Ascending aorta (tissue), 2 donors: Measurements from ENCODE around the gene NEGR1. TPM values are rescaled to one million over a fixed set of nuclear protein-coding genes. Genes with fewer than 3 reads are reported as not detected.

ENCODE experiments used
- DNase-seq, 2 donors: peaks; one replicate each; pipeline ENCODE4 v3.0.0-alpha.2; 2019; ENCODE audit warnings: low spot score in 2 of 2
- H3K27ac ChIP-seq, 2 donors: fragments of 200-600 bp; sonication (generic); one replicate each; pipeline ENCODE4 v1.5.1; 2016 to 2017; ENCODE audit warnings: mild to moderate bottlenecking in 1 of 2
- H3K27me3 ChIP-seq: fragments of 200-600 bp; sonication (generic); one replicate; pipeline ENCODE4 v1.5.1; 2017
- H3K36me3 ChIP-seq, 2 donors: fragments of 200-600 bp; sonication (generic); one replicate each; pipeline ENCODE4 v1.5.1; 2016
- H3K4me1 ChIP-seq, 2 donors: fragments of 200-600 bp; sonication (generic); one replicate each; pipeline ENCODE4 v1.5.1; 2016 to 2017; ENCODE audit warnings: mild to moderate bottlenecking in 1 of 2
- H3K4me3 ChIP-seq, 2 donors: fragments of 200-600 bp; sonication (generic); one replicate each; pipeline ENCODE4 v1.5.1; 2016 to 2017; ENCODE audit warnings: mild to moderate bottlenecking in 1 of 2
- H3K9me3 ChIP-seq, 2 donors: fragments of 200-600 bp; sonication (generic); one replicate each; pipeline ENCODE4 v1.5.1; 2016
- intact Hi-C: fragments of 100-400 bp; cut with DNase I; formaldehyde crosslinking; loops from one replicate; pipeline ENCODE4 v1.15.1; 2023
- total RNA-seq: library from RNA; depleted of rRNA; stranded (reverse); fragments of >200 nt; gene quantifications from one replicate; pipeline ENCODE4 v1.1.0, GENCODE V29; 2016
- TF ChIP-seq, protein P1 (sequence below), 3 experiments: fragments of 200-600 bp in 2 of 3; fragments of 450-650 bp in 1 of 3; sonication (generic) in 2 of 3; IDR thresholded peaks; one replicate each; pipeline ENCODE4 v1.5.1; 2016 to 2019; ENCODE audit warnings: antibody characterized with exemption in 3 of 3, mild to moderate bottlenecking in 1 of 3, moderate library complexity in 1 of 3

Gene NEGR1
- total RNA-seq, 1 donor from 2014 or later = 42.8 TPM

DNA sequence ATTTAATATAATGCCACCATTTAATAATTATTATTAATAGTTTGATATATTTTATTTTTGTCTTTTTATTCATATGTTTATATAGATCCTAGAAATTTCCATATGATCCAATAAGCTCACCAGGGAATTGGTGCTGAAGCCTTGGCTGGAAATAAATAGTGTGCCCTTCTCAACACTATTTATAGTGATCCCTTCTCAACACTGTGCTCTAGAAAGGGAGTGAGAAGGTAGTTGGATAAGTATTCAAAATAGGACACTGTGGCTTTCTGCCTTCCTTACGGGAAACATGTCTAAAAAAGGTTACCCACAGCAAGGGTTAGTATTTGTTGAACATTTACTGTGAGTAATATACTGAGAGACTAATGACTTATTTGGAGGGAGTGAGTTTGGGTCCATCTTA lies 496.1 kb downstream of the NEGR1 start:
- DNase-seq = no peak
- H3K36me3 ChIP-seq = no peaks in the 10 kb centered on the region
- H3K27ac ChIP-seq = no peak overlapping the region
- TF ChIP-seq, protein P1, sequence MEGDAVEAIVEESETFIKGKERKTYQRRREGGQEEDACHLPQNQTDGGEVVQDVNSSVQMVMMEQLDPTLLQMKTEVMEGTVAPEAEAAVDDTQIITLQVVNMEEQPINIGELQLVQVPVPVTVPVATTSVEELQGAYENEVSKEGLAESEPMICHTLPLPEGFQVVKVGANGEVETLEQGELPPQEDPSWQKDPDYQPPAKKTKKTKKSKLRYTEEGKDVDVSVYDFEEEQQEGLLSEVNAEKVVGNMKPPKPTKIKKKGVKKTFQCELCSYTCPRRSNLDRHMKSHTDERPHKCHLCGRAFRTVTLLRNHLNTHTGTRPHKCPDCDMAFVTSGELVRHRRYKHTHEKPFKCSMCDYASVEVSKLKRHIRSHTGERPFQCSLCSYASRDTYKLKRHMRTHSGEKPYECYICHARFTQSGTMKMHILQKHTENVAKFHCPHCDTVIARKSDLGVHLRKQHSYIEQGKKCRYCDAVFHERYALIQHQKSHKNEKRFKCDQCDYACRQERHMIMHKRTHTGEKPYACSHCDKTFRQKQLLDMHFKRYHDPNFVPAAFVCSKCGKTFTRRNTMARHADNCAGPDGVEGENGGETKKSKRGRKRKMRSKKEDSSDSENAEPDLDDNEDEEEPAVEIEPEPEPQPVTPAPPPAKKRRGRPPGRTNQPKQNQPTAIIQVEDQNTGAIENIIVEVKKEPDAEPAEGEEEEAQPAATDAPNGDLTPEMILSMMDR (IDR thresholded peaks at IDR 0.05) = no peak
- no peak overlapping the region for H3K4me3 ChIP-seq
- H3K4me1 ChIP-seq = no peaks in the 10 kb centered on the region
- intact Hi-C loops = no loop called here
- no peaks in the 10 kb centered on the region for H3K27me3 ChIP-seq
- no peaks in the 10 kb centered on the region for H3K9me3 ChIP-seq

DNA sequence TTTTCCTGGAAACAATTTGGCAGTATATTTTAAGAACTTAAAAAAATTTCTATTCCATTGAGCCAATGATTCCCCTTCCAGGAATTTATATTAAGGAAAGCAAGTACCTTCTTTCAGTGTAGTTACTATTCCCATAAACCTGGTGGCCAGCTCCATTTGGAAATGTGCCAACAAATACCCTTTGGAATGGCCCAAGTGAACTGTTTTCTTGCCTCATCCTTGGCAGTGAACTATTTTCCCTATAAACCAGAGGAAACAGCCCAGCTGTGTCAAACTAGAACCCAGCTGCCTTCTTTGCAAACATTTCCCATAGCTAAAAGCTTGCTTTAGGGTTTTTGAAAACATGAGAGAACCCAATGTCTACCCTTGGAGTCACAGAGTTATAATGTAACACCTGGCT lies 496.9 kb downstream of the NEGR1 start:
- H3K4me3 ChIP-seq = no peak overlapping the region
- no peaks in the 10 kb centered on the region for H3K36me3 ChIP-seq
- no peak overlapping the region for H3K27ac ChIP-seq
- no peaks in the 10 kb centered on the region for H3K27me3 ChIP-seq
- intact Hi-C loops = no loop called here
- TF ChIP-seq, protein P1 (IDR thresholded peaks at IDR 0.05) = no peak
- no peaks in the 10 kb centered on the region for H3K9me3 ChIP-seq
- H3K4me1 ChIP-seq = no peaks in the 10 kb centered on the region
- no peak for DNase-seq

DNA sequence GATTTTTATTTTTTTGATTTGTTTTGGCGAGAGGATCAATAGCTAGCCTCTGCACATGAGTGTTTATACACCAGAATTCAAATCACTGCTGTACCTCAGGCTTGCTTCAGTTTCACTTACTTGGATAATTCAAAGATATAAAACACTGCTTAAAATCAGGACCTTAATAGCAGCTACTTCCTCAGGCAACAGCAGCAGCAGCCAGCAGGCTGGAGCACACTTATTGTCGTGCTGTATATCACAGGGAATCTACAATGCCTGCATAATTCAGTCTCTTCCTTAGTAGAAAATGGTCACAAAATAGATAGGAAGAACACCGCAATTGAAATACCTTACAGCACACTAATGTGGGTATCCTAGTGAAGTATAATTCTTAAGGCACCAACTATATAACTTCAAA lies 497.3 kb downstream of the NEGR1 start:
- intact Hi-C loops = no loop called here
- Histone ChIP-seq H3K27me3 (no peaks in the 10 kb centered on the region), H3K4me1 (no peaks in the 10 kb centered on the region), H3K36me3 (no peaks in the 10 kb centered on the region), H3K4me3 (no peak overlapping the region), H3K9me3 (no peaks in the 10 kb centered on the region), H3K27ac (no peak overlapping the region)
- TF ChIP-seq, protein P1 (IDR thresholded peaks at IDR 0.05) = no peak
- DNase-seq = no peak

DNA sequence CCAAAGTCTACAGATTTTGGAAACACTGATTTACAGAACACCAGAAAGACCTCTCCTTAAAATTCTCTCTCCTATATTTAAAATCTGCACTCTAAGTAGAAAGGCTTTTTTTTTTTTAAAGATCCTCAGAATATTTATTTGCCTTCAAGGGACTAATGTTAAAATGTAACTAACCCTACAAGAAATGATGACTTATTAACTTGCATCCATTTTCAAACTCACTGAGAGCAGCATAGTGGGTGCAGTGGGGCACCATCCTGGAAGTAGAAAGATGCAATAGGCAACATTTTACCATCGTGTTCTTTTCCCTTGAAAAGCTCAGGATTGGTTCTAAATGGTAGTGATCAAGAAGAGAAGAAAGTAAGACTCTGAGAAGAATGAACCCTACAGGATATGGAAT lies 498.1 kb downstream of the NEGR1 start:
- H3K9me3 ChIP-seq = no peaks in the 10 kb centered on the region
- H3K4me1 ChIP-seq = no peaks in the 10 kb centered on the region
- TF ChIP-seq, protein P1 (IDR thresholded peaks at IDR 0.05) = no peak
- no peaks in the 10 kb centered on the region for H3K36me3 ChIP-seq
- no peaks in the 10 kb centered on the region for H3K27me3 ChIP-seq
- intact Hi-C loops = no loop called here
- no peak for DNase-seq
- no peak overlapping the region for H3K27ac ChIP-seq
- no peak overlapping the region for H3K4me3 ChIP-seq

DNA sequence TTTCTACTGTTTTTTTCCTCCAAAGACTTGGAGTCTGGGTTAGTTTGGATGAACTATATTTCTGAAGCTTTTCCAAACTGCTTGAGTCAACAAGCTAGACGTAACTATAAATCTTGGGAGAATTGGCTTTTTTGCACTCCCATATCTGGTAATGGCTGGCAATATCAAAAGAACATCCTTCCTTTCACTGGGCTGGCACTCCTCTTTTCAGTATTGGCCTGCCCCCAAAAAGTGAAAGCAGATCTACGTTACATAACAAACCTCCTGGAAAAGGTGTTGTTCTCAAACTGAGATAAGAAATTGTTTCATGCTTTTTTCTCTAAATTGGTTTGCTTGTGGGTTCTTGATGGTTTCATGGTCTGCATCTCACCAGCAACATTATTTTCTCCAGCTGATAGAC lies 499.3 kb downstream of the NEGR1 start:
- no peak for DNase-seq
- TF ChIP-seq, protein P1 (IDR thresholded peaks at IDR 0.05) = no peak
- intact Hi-C loops = no loop called here
- H3K4me1 ChIP-seq = no peaks in the 10 kb centered on the region
- H3K9me3 ChIP-seq = no peaks in the 10 kb centered on the region
- no peak overlapping the region for H3K27ac ChIP-seq
- H3K4me3 ChIP-seq = no peak overlapping the region
- no peaks in the 10 kb centered on the region for H3K27me3 ChIP-seq
- no peaks in the 10 kb centered on the region for H3K36me3 ChIP-seq

DNA sequence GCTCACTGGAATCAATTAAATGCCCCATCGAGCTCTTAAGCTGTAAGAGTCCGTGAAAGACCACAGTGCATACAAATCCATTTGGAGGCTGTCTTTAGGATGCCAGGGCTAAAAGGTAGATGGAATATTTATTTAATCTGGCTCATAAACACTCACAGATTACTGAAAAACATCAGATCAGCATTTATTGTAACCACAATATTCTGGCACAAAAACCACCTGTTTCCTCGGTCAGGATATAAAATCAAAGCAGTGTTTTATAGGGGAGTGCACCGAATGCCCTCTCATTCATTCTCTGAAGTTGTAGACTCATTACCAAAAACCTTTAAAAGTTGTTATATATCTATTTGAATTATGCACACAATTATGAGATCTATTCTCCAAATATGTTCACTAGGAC lies 500.9 kb downstream of the NEGR1 start:
- no peaks in the 10 kb centered on the region for H3K4me1 ChIP-seq
- no peaks in the 10 kb centered on the region for H3K36me3 ChIP-seq
- intact Hi-C loops = no loop called here
- no peak for DNase-seq
- H3K27ac ChIP-seq = no peak overlapping the region
- no peaks in the 10 kb centered on the region for H3K9me3 ChIP-seq
- no peaks in the 10 kb centered on the region for H3K27me3 ChIP-seq
- H3K4me3 ChIP-seq = no peak overlapping the region
- TF ChIP-seq, protein P1 (IDR thresholded peaks at IDR 0.05) = no peak
